Testis (tissue), 2 donors: ENCODE measurements around the gene PAIP2B.

Source experiments
- POLR2A ChIP-seq: fragments of 450-650 bp; IDR thresholded peaks from one replicate; pipeline ENCODE4 v1.6.1; 2017; ENCODE audit warnings: antibody characterized with exemption, mild to moderate bottlenecking, moderate library complexity
- TF ChIP-seq, protein P1 (sequence below), 3 experiments: fragments of 450-650 bp in 2 of 3; fragments of 200-600 bp in 1 of 3; sonication (generic) in 1 of 3; IDR thresholded peaks; one replicate each; pipeline ENCODE4 v1.5.1; 2016 to 2019; ENCODE audit warnings: antibody characterized with exemption in 3 of 3, mild to moderate bottlenecking in 2 of 3, moderate library complexity in 1 of 3

- TF ChIP-seq, protein P1, sequence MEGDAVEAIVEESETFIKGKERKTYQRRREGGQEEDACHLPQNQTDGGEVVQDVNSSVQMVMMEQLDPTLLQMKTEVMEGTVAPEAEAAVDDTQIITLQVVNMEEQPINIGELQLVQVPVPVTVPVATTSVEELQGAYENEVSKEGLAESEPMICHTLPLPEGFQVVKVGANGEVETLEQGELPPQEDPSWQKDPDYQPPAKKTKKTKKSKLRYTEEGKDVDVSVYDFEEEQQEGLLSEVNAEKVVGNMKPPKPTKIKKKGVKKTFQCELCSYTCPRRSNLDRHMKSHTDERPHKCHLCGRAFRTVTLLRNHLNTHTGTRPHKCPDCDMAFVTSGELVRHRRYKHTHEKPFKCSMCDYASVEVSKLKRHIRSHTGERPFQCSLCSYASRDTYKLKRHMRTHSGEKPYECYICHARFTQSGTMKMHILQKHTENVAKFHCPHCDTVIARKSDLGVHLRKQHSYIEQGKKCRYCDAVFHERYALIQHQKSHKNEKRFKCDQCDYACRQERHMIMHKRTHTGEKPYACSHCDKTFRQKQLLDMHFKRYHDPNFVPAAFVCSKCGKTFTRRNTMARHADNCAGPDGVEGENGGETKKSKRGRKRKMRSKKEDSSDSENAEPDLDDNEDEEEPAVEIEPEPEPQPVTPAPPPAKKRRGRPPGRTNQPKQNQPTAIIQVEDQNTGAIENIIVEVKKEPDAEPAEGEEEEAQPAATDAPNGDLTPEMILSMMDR (IDR thresholded peaks at IDR 0.05): no peak
- TF ChIP-seq POLR2A: no peak
These were observed 14.6 kb downstream of the PAIP2B start for GRCh38 chr2:71212336-71212735.
